Vagina (tissue), 2 donors: Measurements from ENCODE around the gene RIF1. TPM values are rescaled to one million over a fixed set of nuclear protein-coding genes. Genes with fewer than 3 reads are reported as not detected.

Experiments
- DNase-seq, 2 donors: peaks; one replicate each; pipeline ENCODE4 v3.0.0-alpha.2; 2017; ENCODE audit errors: extremely low spot score in 2 of 2
- H3K27ac ChIP-seq: fragments of 200-600 bp; sonication (generic); one replicate; pipeline ENCODE4 v1.5.1; 2019
- H3K27me3 ChIP-seq: fragments of 200-600 bp; sonication (generic); one replicate; pipeline ENCODE4 v1.5.1; 2019
- H3K36me3 ChIP-seq, 2 donors: fragments of 200-600 bp; sonication (generic); one replicate each; pipeline ENCODE4 v1.5.1; 2017 to 2019
- H3K4me1 ChIP-seq: fragments of 200-600 bp; sonication (generic); one replicate; pipeline ENCODE4 v1.5.1; 2019
- H3K4me3 ChIP-seq, 2 donors: fragments of 200-600 bp; sonication (generic); 1 replicate in 1 of 2; 2 replicates in 1 of 2; pipeline ENCODE4 v1.5.1; 2016 to 2019
- H3K9me3 ChIP-seq: fragments of 200-600 bp; sonication (generic); one replicate; pipeline ENCODE4 v1.5.1; 2019
- CTCF ChIP-seq, 3 experiments: fragments of 450-650 bp in 2 of 3; fragments of 200-600 bp in 1 of 3; sonication (generic) in 1 of 3; IDR thresholded peaks; one replicate each; pipeline ENCODE4 v1.5.1; 2017 to 2019; ENCODE audit warnings: antibody characterized with exemption in 3 of 3, mild to moderate bottlenecking in 2 of 3, moderate library complexity in 2 of 3
- POLR2A ChIP-seq, 2 donors: fragments of 450-650 bp; IDR thresholded peaks; one replicate each; pipeline ENCODE4 v1.6.1; 2017; ENCODE audit warnings: antibody characterized with exemption in 2 of 2, mild to moderate bottlenecking in 2 of 2, moderate library complexity in 2 of 2
- POLR2AphosphoS5 ChIP-seq, 2 donors: sonication (generic); formaldehyde crosslinking; IDR thresholded peaks; one replicate each; pipeline ENCODE4 v1.9.0; 2017; ENCODE audit warnings: antibody characterized with exemption in 2 of 2, mild to moderate bottlenecking in 2 of 2, low read depth in 1 of 2; ENCODE audit not compliant: insufficient read depth in 1 of 2
- intact Hi-C: fragments of 100-400 bp; cut with DNase I; formaldehyde crosslinking; loops from one replicate; pipeline ENCODE4 v1.15.1; 2023
- total RNA-seq: library from RNA; depleted of rRNA; stranded (reverse); fragments of >200 nt; gene quantifications from one replicate; pipeline ENCODE4 v1.2.3, GENCODE V29; 2016

Gene RIF1
- total RNA-seq, 1 donor from 2014 or later, result 31.7 TPM

DNA sequence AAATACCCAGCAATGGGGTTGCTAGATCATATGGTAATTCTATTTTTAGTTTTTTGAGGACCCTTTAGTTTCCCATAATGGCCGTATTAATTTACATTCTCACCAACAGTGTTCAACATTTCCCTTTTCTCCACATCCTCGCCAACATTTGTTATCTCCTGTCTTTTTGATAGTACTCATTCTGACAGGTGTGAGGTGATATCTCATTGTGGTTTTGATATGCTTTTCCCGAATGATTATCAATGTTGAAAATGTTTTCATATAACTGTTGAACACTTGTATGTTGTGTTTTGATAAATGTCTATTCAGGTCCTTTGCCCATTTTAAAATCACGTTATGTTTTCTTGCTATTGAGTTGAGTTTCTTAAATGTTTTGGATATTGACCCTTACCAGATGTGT is 5.8 kb upstream of the RIF1 start:
- Histone ChIP-seq H3K4me1 (no peaks in the 10 kb centered on the region), H3K36me3 (no peaks in the 10 kb centered on the region), H3K4me3 (no peak overlapping the region), H3K27me3 (no peaks in the 10 kb centered on the region), H3K9me3 (no peaks in the 10 kb centered on the region), H3K27ac (no peak overlapping the region)
- intact Hi-C loops, result no loop called here
- DNase-seq, result no peak
- TF ChIP-seq POLR2AphosphoS5 (IDR thresholded peaks at IDR 0.05; ENCODE audit: insufficient read depth in 1 of 2, low read depth in 1 of 2), result no peak
- no peak for TF ChIP-seq CTCF (IDR thresholded peaks at IDR 0.05)
- TF ChIP-seq POLR2A (IDR thresholded peaks at IDR 0.05), result no peak

DNA sequence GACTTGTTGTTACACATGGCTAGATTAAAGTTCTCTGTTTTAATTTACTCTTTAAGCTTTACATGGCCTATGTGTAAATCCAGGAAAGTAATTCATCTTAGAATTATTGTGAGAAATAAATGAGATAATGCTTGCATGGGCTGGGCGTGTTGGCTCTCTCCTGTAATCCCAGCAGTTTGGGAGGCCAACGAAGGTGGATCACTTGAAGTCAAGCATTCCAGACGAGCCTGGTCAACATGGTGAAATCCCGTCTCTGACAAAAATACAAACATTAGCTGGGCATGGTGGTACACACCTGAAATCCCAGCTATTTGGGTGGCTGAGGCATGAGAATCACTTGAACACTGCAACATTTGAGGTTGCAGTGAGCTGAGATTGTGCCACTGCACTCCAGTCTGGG is 4.3 kb upstream of the RIF1 start:
- Histone ChIP-seq H3K27me3 (no peaks in the 10 kb centered on the region), H3K4me1 (no peaks in the 10 kb centered on the region), H3K4me3 (no peak overlapping the region), H3K36me3 (no peaks in the 10 kb centered on the region), H3K9me3 (no peaks in the 10 kb centered on the region), H3K27ac (no peak overlapping the region)
- TF ChIP-seq CTCF (IDR thresholded peaks at IDR 0.05) (no peak), POLR2A (IDR thresholded peaks at IDR 0.05) (no peak), POLR2AphosphoS5 (IDR thresholded peaks at IDR 0.05; ENCODE audit: insufficient read depth in 1 of 2, low read depth in 1 of 2) (no peak)
- intact Hi-C loops, result no loop called here
- no peak for DNase-seq

- H3K27ac ChIP-seq, result no peak overlapping the region
These were observed 2.4 kb upstream of the RIF1 start for GRCh38 chr2:151407281-151407680.

DNA sequence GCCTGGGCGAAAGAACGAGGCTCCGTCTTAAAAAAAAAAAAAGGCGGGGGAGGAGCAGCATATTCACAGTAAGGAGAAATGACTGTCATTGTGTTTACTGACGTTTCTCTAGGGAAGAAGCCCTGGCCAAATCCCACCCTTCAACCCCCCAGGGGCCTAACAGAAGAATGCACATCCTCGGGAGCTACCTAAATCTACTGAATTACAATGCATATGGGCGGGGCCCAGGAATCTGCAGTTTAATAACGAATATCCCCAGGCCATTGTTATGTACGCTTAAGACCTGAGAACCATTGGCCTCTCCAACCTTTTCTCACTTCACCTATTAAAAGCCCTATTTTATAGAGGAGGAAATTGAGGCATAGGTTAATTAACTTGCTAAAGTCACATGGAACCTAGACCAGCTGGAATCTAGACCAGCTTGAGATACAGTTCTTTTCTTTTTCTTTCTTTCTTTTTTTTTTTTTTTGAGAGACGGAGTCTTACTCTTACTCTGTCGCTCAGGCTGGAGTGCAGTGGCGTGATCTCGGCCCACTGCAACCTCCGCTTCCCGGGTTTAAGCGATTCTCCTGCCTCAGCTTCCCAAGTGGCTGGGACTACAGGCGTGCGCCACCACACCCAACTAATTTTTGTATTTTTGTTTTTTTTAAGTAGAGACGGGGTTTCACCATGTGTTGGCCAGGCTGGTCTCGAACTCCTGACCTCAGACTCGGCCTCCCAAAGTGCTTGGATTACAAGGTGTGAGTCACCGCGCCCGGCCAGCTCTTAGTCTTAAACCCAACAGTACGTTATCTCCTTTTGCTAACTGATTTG is 708 bp upstream of the RIF1 start:
- H3K4me1 ChIP-seq, result peaks cover 25% of the 10 kb centered on the region
- no peak for DNase-seq
- no peak overlapping the region for H3K27ac ChIP-seq
- no peaks in the 10 kb centered on the region for H3K9me3 ChIP-seq
- TF ChIP-seq POLR2A (IDR thresholded peaks at IDR 0.05) (no peak), POLR2AphosphoS5 (IDR thresholded peaks at IDR 0.05; ENCODE audit: insufficient read depth in 1 of 2, low read depth in 1 of 2) (no peak), CTCF (IDR thresholded peaks at IDR 0.05) (no peak)
- H3K4me3 ChIP-seq, result peak overlapping the region; percentile 91 to 97
- H3K27me3 ChIP-seq, result no peaks in the 10 kb centered on the region
- peaks cover 0 to 4% of the 10 kb centered on the region in 2 donors for H3K36me3 ChIP-seq
- intact Hi-C loops, result no loop called here

More at GRCh38 chr2:151407281-151407680, 2.4 kb upstream of the RIF1 start:
- intact Hi-C loops, result no loop called here
- peaks cover 16% of the 10 kb centered on the region for H3K4me1 ChIP-seq
- DNase-seq, result no peak
- no peak overlapping the region for H3K4me3 ChIP-seq
- H3K27me3 ChIP-seq, result no peaks in the 10 kb centered on the region
- no peak for TF ChIP-seq POLR2A (IDR thresholded peaks at IDR 0.05)
- TF ChIP-seq POLR2AphosphoS5 (IDR thresholded peaks at IDR 0.05; ENCODE audit: insufficient read depth in 1 of 2, low read depth in 1 of 2), result no peak
- no peak for TF ChIP-seq CTCF (IDR thresholded peaks at IDR 0.05)
- H3K9me3 ChIP-seq, result no peaks in the 10 kb centered on the region
- no peaks in the 10 kb centered on the region for H3K36me3 ChIP-seq

GRCh38 chr2:151410485-151410834 is 758 bp downstream of the RIF1 start:
- Histone ChIP-seq H3K27ac (peak overlapping the region; percentile 94), H3K36me3 (peaks cover 0 to 13% of the 10 kb centered on the region in 2 donors), H3K4me1 (peaks cover 25% of the 10 kb centered on the region), H3K9me3 (no peaks in the 10 kb centered on the region), H3K27me3 (no peaks in the 10 kb centered on the region), H3K4me3 (peak overlapping the region; percentile 91 to 97)
- intact Hi-C loops, result loop anchor here (10.0 kb wide), 1 partner anchor 146 kb away; the partner anchor contains the start of gene RBM43
- no peak for TF ChIP-seq CTCF (IDR thresholded peaks at IDR 0.05)
- no peak for DNase-seq
